Activated T-helper 2 cell treated with anti-CD3 and anti-CD28 coated beads, Interferon-gamma antibody, Interleukin-2, Interleukin-4, amounts not matched to agents 10 μg/mL and 5 μg/mL and 100 μg/mL, durations not matched to agents 14 hours and 24 hours and 36 hours (primary cell): ENCODE data around the gene RNF4. TPM values are rescaled to one million over a fixed set of nuclear protein-coding genes. Genes with fewer than 3 reads are reported as not detected.
"Not testable (repeated sequence)": the region's sequence is repeated elsewhere in the genome, so short reads cannot be mapped to it uniquely, and the experiment has no call there.

Experiments
- DNase-seq: peaks from one replicate; pipeline ENCODE4 v3.0.0; 2021; ENCODE audit warnings: low spot score
- H3K27ac Mint-ChIP-seq: one replicate; pipeline ENCODE4 v1.8.0; 2021; ENCODE audit warnings: mixed read lengths
- H3K27me3 Mint-ChIP-seq: one replicate; pipeline ENCODE4 v1.8.0; 2021; ENCODE audit warnings: low read depth, mixed read lengths
- H3K36me3 Mint-ChIP-seq: one replicate; pipeline ENCODE4 v1.8.0; 2021; ENCODE audit warnings: low read depth, mixed read lengths
- H3K4me1 Mint-ChIP-seq: one replicate; pipeline ENCODE4 v1.8.0; 2021; ENCODE audit warnings: low read depth, mixed read lengths
- H3K4me3 Mint-ChIP-seq: one replicate; pipeline ENCODE4 v1.8.0; 2021; ENCODE audit warnings: low read depth, mild to moderate bottlenecking, moderate library complexity, mixed read lengths
- H3K9me3 Mint-ChIP-seq: one replicate; pipeline ENCODE4 v1.8.0; 2021; ENCODE audit warnings: mixed read lengths
- intact Hi-C: fragments of 100-400 bp; cut with micrococcal nuclease; formaldehyde crosslinking; loops from one replicate; pipeline ENCODE4 v1.15.1; 2023
- total RNA-seq: library from RNA; stranded (reverse); gene quantifications from 2 replicates; pipeline ENCODE4 v1.2.3, GENCODE V29; 2022

Gene RNF4
- total RNA-seq, 1 donor from 2014 or later, result 99.1 TPM

- no peaks in the 10 kb centered on the region for H3K27me3 Mint-ChIP-seq
- no peak for DNase-seq
- intact Hi-C loops, result no loop called here
- H3K4me1 Mint-ChIP-seq, result no peaks in the 10 kb centered on the region
- H3K4me3 Mint-ChIP-seq, result no peak overlapping the region
- no peaks in the 10 kb centered on the region for H3K9me3 Mint-ChIP-seq
- no peaks in the 10 kb centered on the region for H3K36me3 Mint-ChIP-seq
- H3K27ac Mint-ChIP-seq, result no peak overlapping the region
Measured at GRCh38 chr4:2451821-2452785, 16.8 kb upstream of the RNF4 start.

GRCh38 chr4:2457481-2458295 is 11.2 kb upstream of the RNF4 start:
- intact Hi-C loops, result no loop called here
- Mint-ChIP-seq H3K9me3 (no peaks in the 10 kb centered on the region), H3K36me3 (no peaks in the 10 kb centered on the region), H3K27ac (no peak overlapping the region), H3K27me3 (peaks cover 12% of the 10 kb centered on the region), H3K4me1 (peaks cover 1% of the 10 kb centered on the region), H3K4me3 (no peak overlapping the region)
- no peak for DNase-seq

- Mint-ChIP-seq H3K4me1 (peaks cover 10% of the 10 kb centered on the region), H3K9me3 (no peaks in the 10 kb centered on the region), H3K27ac (no peak overlapping the region), H3K36me3 (no peaks in the 10 kb centered on the region), H3K4me3 (no peak overlapping the region), H3K27me3 (peaks cover 17% of the 10 kb centered on the region)
- intact Hi-C loops, result no loop called here
- DNase-seq, result no peak
Measured at GRCh38 chr4:2458546-2459491, 10.1 kb upstream of the RNF4 start.

- H3K36me3 Mint-ChIP-seq, result no peaks in the 10 kb centered on the region
- no peak overlapping the region for H3K27ac Mint-ChIP-seq
- DNase-seq, result no peak
- H3K27me3 Mint-ChIP-seq, result peaks cover 19% of the 10 kb centered on the region
- intact Hi-C loops, result loop anchor here (10.0 kb wide), 2 partner anchors 455 to 745 kb away; partner anchors contain the start of genes NELFA and SLBP
- no peak overlapping the region for H3K4me3 Mint-ChIP-seq
- H3K9me3 Mint-ChIP-seq, result no peaks in the 10 kb centered on the region
- H3K4me1 Mint-ChIP-seq, result peaks cover 10% of the 10 kb centered on the region
Measured at GRCh38 chr4:2459589-2460349, 9.1 kb upstream of the RNF4 start.

- H3K4me3 Mint-ChIP-seq, result peak overlapping the region; percentile 35
- intact Hi-C loops, result loop anchor here (10.0 kb wide), 2 partner anchors 457 to 747 kb away; partner anchors contain the start of genes NELFA and SLBP
- H3K9me3 Mint-ChIP-seq, result no peaks in the 10 kb centered on the region
- H3K27ac Mint-ChIP-seq, result no peak overlapping the region
- peaks cover 10% of the 10 kb centered on the region for H3K4me1 Mint-ChIP-seq
- no peak for DNase-seq
- peaks cover 19% of the 10 kb centered on the region for H3K27me3 Mint-ChIP-seq
- no peaks in the 10 kb centered on the region for H3K36me3 Mint-ChIP-seq
Measured at GRCh38 chr4:2461246-2461960, 7.5 kb upstream of the RNF4 start.

- no peaks in the 10 kb centered on the region for H3K9me3 Mint-ChIP-seq
- H3K27ac Mint-ChIP-seq, result no peak overlapping the region
- DNase-seq, result peak; percentile 61
- H3K27me3 Mint-ChIP-seq, result peaks cover 19% of the 10 kb centered on the region
- H3K4me3 Mint-ChIP-seq, result peak overlapping the region; percentile 75
- H3K4me1 Mint-ChIP-seq, result peaks cover 11% of the 10 kb centered on the region
- intact Hi-C loops, result loop anchor here (10.0 kb wide), 2 partner anchors 458 to 748 kb away; partner anchors contain the start of genes NELFA and SLBP
- peaks cover 4% of the 10 kb centered on the region for H3K36me3 Mint-ChIP-seq
Measured at GRCh38 chr4:2462218-2462991, 6.5 kb upstream of the RNF4 start.

GRCh38 chr4:2462992-2463762 is 5.7 kb upstream of the RNF4 start:
- Mint-ChIP-seq H3K27ac (no peak overlapping the region), H3K4me1 (peaks cover 18% of the 10 kb centered on the region), H3K27me3 (peaks cover 19% of the 10 kb centered on the region), H3K36me3 (peaks cover 6% of the 10 kb centered on the region), H3K9me3 (no peaks in the 10 kb centered on the region), H3K4me3 (peak overlapping the region; percentile 56)
- intact Hi-C loops, result loop anchor here (10.0 kb wide), 2 partner anchors 458 to 748 kb away; partner anchors contain the start of genes NELFA and SLBP
- DNase-seq, result no peak

- H3K27ac Mint-ChIP-seq, result no peak overlapping the region
- peaks cover 19% of the 10 kb centered on the region for H3K27me3 Mint-ChIP-seq
- peaks cover 13% of the 10 kb centered on the region for H3K36me3 Mint-ChIP-seq
- H3K9me3 Mint-ChIP-seq, result no peaks in the 10 kb centered on the region
- H3K4me1 Mint-ChIP-seq, result peaks cover 21% of the 10 kb centered on the region
- H3K4me3 Mint-ChIP-seq, result no peak overlapping the region
- no peak for DNase-seq
- intact Hi-C loops, result loop anchor here (10.0 kb wide), 2 partner anchors 460 to 750 kb away; partner anchors contain the start of genes NELFA and SLBP
Measured at GRCh38 chr4:2465032-2465431, 3.9 kb upstream of the RNF4 start.

GRCh38 chr4:2465544-2465943 is 3.4 kb upstream of the RNF4 start:
- Mint-ChIP-seq H3K4me1 (peaks cover 23% of the 10 kb centered on the region), H3K36me3 (peaks cover 18% of the 10 kb centered on the region), H3K27me3 (peaks cover 16% of the 10 kb centered on the region)
- not testable (repeated sequence) for H3K9me3 Mint-ChIP-seq, H3K27ac Mint-ChIP-seq, H3K4me3 Mint-ChIP-seq, DNase-seq
- intact Hi-C loops, result loop anchor here (10.0 kb wide), 2 partner anchors 461 to 751 kb away; partner anchors contain the start of genes NELFA and SLBP
